Measurements from ENCODE around the gene QRFPR.

GRCh38 chr4:121307445-121308327 is 73.1 kb downstream of the QRFPR start:
- TF ChIP-seq CTCF (IDR thresholded peaks at IDR 0.05) (no peak), POLR2A (IDR thresholded peaks at IDR 0.05) (no peak)

Measured in breast epithelium (tissue), 3 donors.